Right forelimb (tissue), 1 donor: ENCODE data around the gene SFMBT2.

Experiments
- DNase-seq: peaks from one replicate; pipeline ENCODE4 v3.0.0-alpha.2; 2018

SFMBT2 gene

DNA sequence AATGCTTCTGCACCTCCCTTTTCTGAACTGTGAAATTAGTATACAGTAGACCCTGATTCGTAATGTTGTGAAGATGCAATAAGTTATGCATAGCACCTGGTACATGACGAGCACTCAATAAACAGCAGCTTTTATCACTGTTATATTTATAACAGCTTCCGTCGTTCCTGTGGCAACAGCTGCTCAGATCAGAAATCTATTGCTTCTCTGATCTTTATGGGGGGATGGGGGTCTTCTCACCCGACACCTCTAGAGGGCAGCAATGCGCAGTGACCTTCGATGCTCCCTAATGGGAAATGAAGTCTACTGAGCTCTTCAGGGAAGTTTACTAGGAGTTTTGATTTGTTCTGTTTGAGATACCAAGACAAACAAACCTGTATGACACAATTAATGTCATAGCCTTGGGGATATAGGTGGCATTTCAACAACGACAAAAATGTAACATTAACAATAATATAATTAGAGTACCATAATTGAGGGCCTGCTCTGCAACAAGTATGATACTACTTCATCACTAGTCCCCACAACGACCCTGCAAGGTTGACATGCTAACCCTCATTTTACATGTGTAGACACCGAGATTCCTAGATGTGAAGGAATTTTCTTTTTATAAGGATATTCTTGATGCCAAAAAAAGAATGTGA, 289.6 kb downstream of the SFMBT2 start:
- DNase-seq = peak; percentile 58

GRCh38 chr10:7119325-7120015, 291.4 kb downstream of the SFMBT2 start:
- no peak for DNase-seq

- no peak for DNase-seq
Measured at GRCh38 chr10:7117806-7118674, 292.8 kb downstream of the SFMBT2 start.

GRCh38 chr10:7117177-7117799, 293.5 kb downstream of the SFMBT2 start:
- no peak for DNase-seq

GRCh38 chr10:7111561-7111960, 299.3 kb downstream of the SFMBT2 start:
- DNase-seq = no peak

DNA sequence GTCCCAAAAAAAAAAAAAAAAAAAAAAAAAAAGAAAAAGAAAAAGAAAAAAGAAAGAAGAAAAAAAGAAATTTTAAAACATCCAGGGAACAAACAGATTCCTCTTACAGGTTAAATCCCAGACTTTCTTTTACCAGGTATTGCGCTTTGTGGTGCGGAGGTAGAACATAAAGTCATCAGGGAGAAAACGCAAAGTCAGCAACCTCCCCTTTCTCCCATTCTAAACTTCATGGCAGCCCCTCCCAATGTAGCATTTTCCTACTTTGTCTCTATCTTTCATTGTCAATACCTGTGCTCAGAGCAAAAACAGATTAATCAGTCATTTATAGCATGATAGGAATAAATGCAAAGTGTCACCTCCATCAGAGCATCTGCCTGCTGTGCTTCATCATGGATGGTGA, 299.7 kb downstream of the SFMBT2 start:
- DNase-seq = no peak
